WTC11 (cell line): ENCODE results near the gene PPP1R36. TPM values are rescaled to one million over a fixed set of nuclear protein-coding genes. Genes with fewer than 3 reads are reported as not detected.

Source experiments
- ATAC-seq: fragments of 200-7000 bp; cut with Tn5 transposase; 2 replicates; pipeline ENCODE4 v1.10.0; 2021; ENCODE audit warnings: mild to moderate bottlenecking, moderate library complexity
- CTCF ChIA-PET: fragments of 300-600 bp; sonication (Branson Sonifier 250); formaldehyde crosslinking; loops from one replicate; lab custom pipeline; 2021; ENCODE audit warnings: antibody characterized with exemption; lab: Charles Lee
- POLR2A ChIA-PET: fragments of 350-600 bp; sonication (Branson Sonifier 250); formaldehyde crosslinking; loops from one replicate; lab custom pipeline; 2021; ENCODE audit warnings: antibody characterized with exemption; lab: Charles Lee
- DNase-seq: peaks from one replicate; pipeline ENCODE4 v3.0.0; 2021; ENCODE audit warnings: low spot score
- H3K27ac Mint-ChIP-seq: 2 replicates; pipeline ENCODE4 v1.8.0; 2021; ENCODE audit warnings: mixed read lengths
- H3K27me3 Mint-ChIP-seq: 2 replicates; pipeline ENCODE4 v1.8.0; 2021; ENCODE audit warnings: low read depth, mild to moderate bottlenecking, moderate library complexity, mixed read lengths
- H3K36me3 Mint-ChIP-seq: 2 replicates; pipeline ENCODE4 v1.8.0; 2021; ENCODE audit warnings: mixed read lengths
- H3K4me1 Mint-ChIP-seq: 2 replicates; pipeline ENCODE4 v1.8.0; 2022; ENCODE audit warnings: mixed read lengths
- H3K4me3 Mint-ChIP-seq: 2 replicates; pipeline ENCODE4 v1.8.0; 2021; ENCODE audit warnings: mild to moderate bottlenecking, moderate library complexity, mixed read lengths
- H3K9me3 Mint-ChIP-seq: 2 replicates; pipeline ENCODE4 v1.8.0; 2021; ENCODE audit warnings: mixed read lengths
- AR ChIP-seq: fragments of 250-450 bp; sonication (Bioruptor Pico); IDR thresholded peaks from 2 replicates; pipeline ENCODE4 v1.9.0; 2021; ENCODE audit warnings: mild to moderate bottlenecking
- ATF2 ChIP-seq: sonication (generic); formaldehyde crosslinking; IDR thresholded peaks from 2 replicates; pipeline ENCODE4 v1.8.1; 2022; ENCODE audit warnings: low read depth, missing genetic modification reagents, borderline replicate concordance
- EMX1 ChIP-seq: fragments of 250-450 bp; sonication (Bioruptor Pico); IDR thresholded peaks from 2 replicates; pipeline ENCODE4 v1.8.0; 2021; ENCODE audit warnings: mild to moderate bottlenecking
- ESRRA ChIP-seq: sonication (generic); formaldehyde crosslinking; IDR thresholded peaks from 2 replicates; pipeline ENCODE4 v1.8.1; 2022; ENCODE audit warnings: mild to moderate bottlenecking, missing genetic modification reagents, borderline replicate concordance
- FOXJ3 ChIP-seq: sonication (generic); formaldehyde crosslinking; IDR thresholded peaks from 2 replicates; pipeline ENCODE4 v1.9.0; 2021; ENCODE audit warnings: missing genetic modification reagents, mild to moderate bottlenecking, borderline replicate concordance
- FOXK1 ChIP-seq: sonication (generic); formaldehyde crosslinking; IDR thresholded peaks from 2 replicates; pipeline ENCODE4 v1.8.0; 2022; ENCODE audit warnings: mild to moderate bottlenecking, moderate library complexity, missing genetic modification reagents
- IRF2 ChIP-seq: sonication (generic); formaldehyde crosslinking; IDR thresholded peaks from 2 replicates; pipeline ENCODE4 v1.8.0; 2022; ENCODE audit warnings: low read depth, missing genetic modification reagents, borderline replicate concordance
- KAT7 ChIP-seq: sonication (generic); formaldehyde crosslinking; IDR thresholded peaks from 2 replicates; pipeline ENCODE4 v1.8.1; 2023; ENCODE audit warnings: missing genetic modification reagents, mild to moderate bottlenecking, borderline replicate concordance
- NR2C2 ChIP-seq: sonication (generic); formaldehyde crosslinking; IDR thresholded peaks from 2 replicates; pipeline ENCODE4 v1.8.0; 2022; ENCODE audit warnings: mild to moderate bottlenecking, missing genetic modification reagents
- TCF7 ChIP-seq: sonication (generic); formaldehyde crosslinking; IDR thresholded peaks from 2 replicates; pipeline ENCODE4 v1.8.0; 2022; ENCODE audit warnings: mild to moderate bottlenecking, low read depth, missing genetic modification reagents, moderate library complexity
- ZNF138 ChIP-seq: sonication (generic); formaldehyde crosslinking; conservative IDR thresholded peaks from 2 replicates; pipeline ENCODE4 v1.8.1; 2022; ENCODE audit warnings: mild to moderate bottlenecking, moderate library complexity, missing genetic modification reagents
- ZNF263 ChIP-seq: sonication (generic); formaldehyde crosslinking; IDR thresholded peaks from 2 replicates; pipeline ENCODE4 v1.8.1; 2022; ENCODE audit warnings: low read depth, mild to moderate bottlenecking, moderate library complexity, missing genetic modification reagents
- ZNF281 ChIP-seq: sonication (generic); formaldehyde crosslinking; IDR thresholded peaks from 2 replicates; pipeline ENCODE4 v1.8.0; 2023; ENCODE audit warnings: mild to moderate bottlenecking, missing genetic modification reagents
- ZNF512 ChIP-seq: sonication (generic); formaldehyde crosslinking; IDR thresholded peaks from 2 replicates; pipeline ENCODE4 v1.8.1; 2022; ENCODE audit warnings: missing genetic modification reagents, borderline replicate concordance
- total RNA-seq: library from RNA; stranded (reverse); gene quantifications from 3 replicates; pipeline ENCODE4 v1.2.3, GENCODE V29; 2021
- TF ChIP-seq, protein P1 (sequence below): sonication (generic); formaldehyde crosslinking; IDR thresholded peaks from 2 replicates; pipeline ENCODE4 v1.8.1; 2022; ENCODE audit warnings: mild to moderate bottlenecking, missing genetic modification reagents, moderate library complexity, borderline replicate concordance
- TF ChIP-seq, protein P2 (sequence below): fragments of 250-450 bp; sonication (Bioruptor Pico); IDR thresholded peaks from 2 replicates; pipeline ENCODE4 v1.9.0; 2021; ENCODE audit warnings: mild to moderate bottlenecking, borderline replicate concordance
- TF ChIP-seq, protein P3 (sequence below): sonication (generic); formaldehyde crosslinking; IDR thresholded peaks from 2 replicates; pipeline ENCODE4 v1.8.0; 2022; ENCODE audit warnings: mild to moderate bottlenecking, missing genetic modification reagents

Gene PPP1R36
- total RNA-seq, 1 experiment from 2014 or later = 0.70 TPM

DNA sequence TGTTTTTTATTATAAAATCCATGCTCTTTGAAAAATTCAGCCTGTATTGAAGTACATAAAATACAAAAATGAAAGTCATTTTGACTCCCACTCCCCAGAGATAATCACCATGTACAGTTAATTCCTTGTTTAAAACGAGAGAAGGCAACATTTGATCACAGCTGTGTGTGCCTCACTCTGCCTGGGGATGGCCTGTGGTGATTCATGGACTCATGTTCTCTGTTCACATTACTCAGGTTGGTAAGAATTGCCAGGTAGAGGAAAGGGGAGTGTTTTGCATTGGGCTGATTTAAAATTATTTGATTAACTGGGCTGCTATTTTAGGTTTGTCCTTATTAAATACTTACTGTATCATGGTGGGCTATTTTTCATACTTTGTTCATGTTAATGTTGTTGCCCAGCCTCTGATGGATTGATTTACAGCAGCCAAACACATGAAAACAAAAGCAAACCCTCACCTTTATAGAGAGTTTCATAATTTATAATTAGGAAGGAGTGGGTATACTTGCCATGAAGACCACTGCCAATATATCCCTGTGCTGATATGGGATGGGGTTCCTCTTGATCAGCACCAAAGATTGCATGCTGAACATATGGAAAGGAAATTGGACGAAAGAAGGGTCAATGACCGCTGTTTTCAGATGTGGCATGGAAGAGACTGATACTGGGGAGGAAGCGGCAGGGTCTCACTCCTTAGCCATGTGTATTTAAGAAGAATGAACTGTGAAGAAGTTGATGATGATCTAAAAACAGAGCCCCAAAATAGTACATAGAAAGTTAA lies 42.2 kb upstream of the PPP1R36 start (continued):
- no peak for TF ChIP-seq TCF7 (CRISPR knock-in tag)
- TF ChIP-seq, protein P1, sequence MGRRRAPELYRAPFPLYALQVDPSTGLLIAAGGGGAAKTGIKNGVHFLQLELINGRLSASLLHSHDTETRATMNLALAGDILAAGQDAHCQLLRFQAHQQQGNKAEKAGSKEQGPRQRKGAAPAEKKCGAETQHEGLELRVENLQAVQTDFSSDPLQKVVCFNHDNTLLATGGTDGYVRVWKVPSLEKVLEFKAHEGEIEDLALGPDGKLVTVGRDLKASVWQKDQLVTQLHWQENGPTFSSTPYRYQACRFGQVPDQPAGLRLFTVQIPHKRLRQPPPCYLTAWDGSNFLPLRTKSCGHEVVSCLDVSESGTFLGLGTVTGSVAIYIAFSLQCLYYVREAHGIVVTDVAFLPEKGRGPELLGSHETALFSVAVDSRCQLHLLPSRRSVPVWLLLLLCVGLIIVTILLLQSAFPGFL (CRISPR knock-in tag) = no peak
- no peak for TF ChIP-seq NR2C2 (CRISPR knock-in tag)
- no peak for TF ChIP-seq IRF2 (CRISPR knock-in tag)

GRCh38 chr14:64508215-64508776 lies 41.5 kb upstream of the PPP1R36 start:
- POLR2A ChIA-PET = no interaction called here
- CTCF ChIA-PET = interaction anchor here (1.4 to 2.4 kb wide), 3 partner anchors 32 to 164 kb away, joined by 5 to 12 read pairs (median 6); partner anchors contain the start of gene HSPA2
- H3K36me3 Mint-ChIP-seq = no peaks in the 10 kb centered on the region
- no peak overlapping the region for H3K27ac Mint-ChIP-seq
- H3K9me3 Mint-ChIP-seq = no peaks in the 10 kb centered on the region
- no peak overlapping the region for H3K4me3 Mint-ChIP-seq
- H3K27me3 Mint-ChIP-seq = no peaks in the 10 kb centered on the region
- H3K4me1 Mint-ChIP-seq = peaks cover 58% of the 10 kb centered on the region
- no peak for ATAC-seq
- TF ChIP-seq ZNF263 (CRISPR knock-in tag) = no peak
- TF ChIP-seq ZNF281 (CRISPR knock-in tag) = no peak
- TF ChIP-seq, protein P1 (CRISPR knock-in tag) = no peak
- no peak for TF ChIP-seq ZNF138 (CRISPR knock-in tag)
- TF ChIP-seq EMX1 (CRISPR knock-in tag) = no peak
- TF ChIP-seq, protein P2, sequence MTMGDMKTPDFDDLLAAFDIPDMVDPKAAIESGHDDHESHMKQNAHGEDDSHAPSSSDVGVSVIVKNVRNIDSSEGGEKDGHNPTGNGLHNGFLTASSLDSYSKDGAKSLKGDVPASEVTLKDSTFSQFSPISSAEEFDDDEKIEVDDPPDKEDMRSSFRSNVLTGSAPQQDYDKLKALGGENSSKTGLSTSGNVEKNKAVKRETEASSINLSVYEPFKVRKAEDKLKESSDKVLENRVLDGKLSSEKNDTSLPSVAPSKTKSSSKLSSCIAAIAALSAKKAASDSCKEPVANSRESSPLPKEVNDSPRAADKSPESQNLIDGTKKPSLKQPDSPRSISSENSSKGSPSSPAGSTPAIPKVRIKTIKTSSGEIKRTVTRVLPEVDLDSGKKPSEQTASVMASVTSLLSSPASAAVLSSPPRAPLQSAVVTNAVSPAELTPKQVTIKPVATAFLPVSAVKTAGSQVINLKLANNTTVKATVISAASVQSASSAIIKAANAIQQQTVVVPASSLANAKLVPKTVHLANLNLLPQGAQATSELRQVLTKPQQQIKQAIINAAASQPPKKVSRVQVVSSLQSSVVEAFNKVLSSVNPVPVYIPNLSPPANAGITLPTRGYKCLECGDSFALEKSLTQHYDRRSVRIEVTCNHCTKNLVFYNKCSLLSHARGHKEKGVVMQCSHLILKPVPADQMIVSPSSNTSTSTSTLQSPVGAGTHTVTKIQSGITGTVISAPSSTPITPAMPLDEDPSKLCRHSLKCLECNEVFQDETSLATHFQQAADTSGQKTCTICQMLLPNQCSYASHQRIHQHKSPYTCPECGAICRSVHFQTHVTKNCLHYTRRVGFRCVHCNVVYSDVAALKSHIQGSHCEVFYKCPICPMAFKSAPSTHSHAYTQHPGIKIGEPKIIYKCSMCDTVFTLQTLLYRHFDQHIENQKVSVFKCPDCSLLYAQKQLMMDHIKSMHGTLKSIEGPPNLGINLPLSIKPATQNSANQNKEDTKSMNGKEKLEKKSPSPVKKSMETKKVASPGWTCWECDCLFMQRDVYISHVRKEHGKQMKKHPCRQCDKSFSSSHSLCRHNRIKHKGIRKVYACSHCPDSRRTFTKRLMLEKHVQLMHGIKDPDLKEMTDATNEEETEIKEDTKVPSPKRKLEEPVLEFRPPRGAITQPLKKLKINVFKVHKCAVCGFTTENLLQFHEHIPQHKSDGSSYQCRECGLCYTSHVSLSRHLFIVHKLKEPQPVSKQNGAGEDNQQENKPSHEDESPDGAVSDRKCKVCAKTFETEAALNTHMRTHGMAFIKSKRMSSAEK (CRISPR knock-in tag) = no peak
- TF ChIP-seq FOXK1 = no peak
- no peak for TF ChIP-seq ATF2 (CRISPR knock-in tag)
- no peak for TF ChIP-seq FOXJ3 (CRISPR knock-in tag)
- no peak for TF ChIP-seq ESRRA
- no peak for TF ChIP-seq AR (CRISPR knock-in tag)
- no peak for TF ChIP-seq KAT7 (CRISPR knock-in tag)
- no peak for TF ChIP-seq ZNF512
- TF ChIP-seq, protein P3, sequence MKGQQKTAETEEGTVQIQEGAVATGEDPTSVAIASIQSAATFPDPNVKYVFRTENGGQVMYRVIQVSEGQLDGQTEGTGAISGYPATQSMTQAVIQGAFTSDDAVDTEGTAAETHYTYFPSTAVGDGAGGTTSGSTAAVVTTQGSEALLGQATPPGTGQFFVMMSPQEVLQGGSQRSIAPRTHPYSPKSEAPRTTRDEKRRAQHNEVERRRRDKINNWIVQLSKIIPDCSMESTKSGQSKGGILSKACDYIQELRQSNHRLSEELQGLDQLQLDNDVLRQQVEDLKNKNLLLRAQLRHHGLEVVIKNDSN = no peak
- no peak for DNase-seq
